K562 (cell line): ENCODE measurements around the gene LYPD6B. TPM values are rescaled to one million over a fixed set of nuclear protein-coding genes. Genes with fewer than 3 reads are reported as not detected.
A peak's percentile ranks its signal among the peaks of the same experiment; 100 is the strongest.

Source experiments
- ATAC-seq: fragments of 200-7000 bp; cut with Tn5 transposase; 3 replicates; pipeline ENCODE4 v1.9.1; 2020; ENCODE audit warnings: moderate library complexity
- BruUV-seq: library from RNA; stranded (reverse); fragments of 400-500 nt; replicated peaks from 2 replicates; lab custom pipeline; 2021; lab: Mats Ljungman, UMichigan
- CTCF ChIA-PET: fragments of 300-600 bp; formaldehyde crosslinking; extraction: SDS; loops from one replicate; lab custom pipeline; 2021; ENCODE audit warnings: low intra/inter-chr PET ratio; lab: Yijun Ruan, JAX
- POLR2A ChIA-PET: fragments of 300-600, 350-650 bp; sonication (Branson Sonifier 250); formaldehyde crosslinking; extraction: SDS; loops from one replicate; lab custom pipeline; 2021; ENCODE audit warnings: antibody characterized with exemption, inconsistent platforms; lab: Yijun Ruan, JAX
- DNase-seq, 4 experiments: peaks; one replicate each; pipeline versions ENCODE4 v3.0.0 to v3.0.0-alpha.2; 2011 to 2018; ENCODE audit warnings: low spot score in 3 of 4, mixed read lengths in 3 of 4; ENCODE audit errors: extremely low read depth in 1 of 4
- FAIRE-seq: peaks from 2 replicates; lab custom pipeline; 2011; peaks lifted over from hg19 to GRCh38; lab: Jason Lieb, UNC
- H2AFZ ChIP-seq: 2 replicates; pipeline ENCODE4 v1.6.0; 2011; ENCODE audit warnings: low read depth, low read length, control low read depth, inconsistent platforms
- H3K27ac ChIP-seq: fragments of 200-600 bp; 3 replicates; pipeline ENCODE4 v1.8.0; 2011; ENCODE audit warnings: low read depth, mild to moderate bottlenecking, control low read depth, inconsistent platforms, low read length, moderate library complexity, mixed read lengths; ENCODE audit errors: extremely low read depth
- H3K27me3 ChIP-seq, 2 experiments: fragments of 300-600 bp in 1 of 2; 2 replicates in 1 of 2; 3 replicates in 1 of 2; pipeline versions ENCODE4 v1.6.0 to v1.8.0; 2011; ENCODE audit warnings: inconsistent platforms in 2 of 2, low read length in 2 of 2, mild to moderate bottlenecking in 1 of 2, mixed read lengths in 1 of 2, moderate library complexity in 1 of 2; ENCODE audit not compliant: control insufficient read depth in 2 of 2, insufficient read depth in 2 of 2
- H3K36me3 ChIP-seq: fragments of 300-600 bp; 3 replicates; pipeline ENCODE4 v1.8.0; 2011; ENCODE audit warnings: mild to moderate bottlenecking, low read length, inconsistent platforms; ENCODE audit not compliant: control insufficient read depth, insufficient read depth
- H3K4me1 ChIP-seq, 2 experiments: fragments of 200-600 bp in 1 of 2; replicated peaks in 1 of 2; 2 replicates in 1 of 2; 3 replicates in 1 of 2; pipeline versions ENCODE4 v1.5.1 to v1.8.0; 2011; ENCODE audit warnings: inconsistent platforms in 2 of 2, low read length in 2 of 2, mild to moderate bottlenecking in 1 of 2, mixed read lengths in 1 of 2, moderate library complexity in 1 of 2; ENCODE audit not compliant: control insufficient read depth in 2 of 2, insufficient read depth in 2 of 2
- H3K4me2 ChIP-seq: 2 replicates; pipeline ENCODE4 v1.6.1; 2011; ENCODE audit warnings: low read length, control low read depth, inconsistent platforms, mixed read lengths; ENCODE audit not compliant: insufficient read depth
- H3K4me3 ChIP-seq: fragments of 200-600 bp; sonication (generic), shearing (Covaris generic); 2 replicates; pipeline ENCODE4 v1.5.1; 2016; ENCODE audit warnings: control low read depth, inconsistent platforms
- H3K79me2 ChIP-seq: fragments of 200-600 bp; 3 replicates; pipeline ENCODE4 v1.8.0; 2011; ENCODE audit warnings: low read length, inconsistent platforms; ENCODE audit not compliant: control insufficient read depth, insufficient read depth
- H3K9ac ChIP-seq, 2 experiments: 2 replicates each; pipeline versions ENCODE4 v1.6.0 to v1.6.1; 2011; ENCODE audit warnings: low read depth in 2 of 2, low read length in 2 of 2, control low read depth in 1 of 2, inconsistent platforms in 1 of 2, mild to moderate bottlenecking in 1 of 2, mixed read lengths in 1 of 2; ENCODE audit not compliant: insufficient read depth in 1 of 2
- H3K9me1 ChIP-seq: one replicate; pipeline ENCODE4 v1.6.0; 2011; ENCODE audit warnings: inconsistent platforms, mild to moderate bottlenecking, low read length, moderate library complexity; ENCODE audit not compliant: control insufficient read depth, insufficient read depth
- H3K9me3 ChIP-seq: replicated peaks from 2 replicates; pipeline ENCODE4 v1.5.1; 2011; ENCODE audit warnings: low read depth, low read length, inconsistent platforms; ENCODE audit not compliant: control insufficient read depth, insufficient read depth
- H4K20me1 ChIP-seq: replicated peaks from 2 replicates; pipeline ENCODE4 v1.6.1; 2011; ENCODE audit warnings: low read length, inconsistent platforms, mixed read lengths; ENCODE audit not compliant: control insufficient read depth, insufficient read depth
- CBFA2T3 ChIP-seq: fragments of 450-650 bp; IDR thresholded peaks from 2 replicates; pipeline ENCODE4 v1.6.1; 2017
- CTCF ChIP-seq, 3 experiments: IDR thresholded peaks in 2 of 3; conservative IDR thresholded peaks in 1 of 3; 2 replicates each; pipeline ENCODE4 v1.5.1; 2011 to 2012; ENCODE audit warnings: low read length in 3 of 3, mild to moderate bottlenecking in 3 of 3, control low read depth in 2 of 3, improper control_type of control experiment in 1 of 3, inconsistent platforms in 1 of 3, low read depth in 1 of 3, mixed read lengths in 1 of 3, moderate library complexity in 1 of 3; ENCODE audit not compliant: insufficient read depth in 2 of 3
- DNMT1 ChIP-seq: fragments of 450-650 bp; IDR thresholded peaks from 2 replicates; pipeline ENCODE4 v1.6.1; 2016; ENCODE audit warnings: antibody characterized with exemption, mild to moderate bottlenecking
- KAT2B ChIP-seq: IDR thresholded peaks from one replicate; pipeline ENCODE4 v1.6.1; 2012; ENCODE audit warnings: low read depth, mild to moderate bottlenecking, control low read depth, inconsistent platforms, low read length, moderate library complexity
- RB1 ChIP-seq: fragments of 450-650 bp; IDR thresholded peaks from 2 replicates; pipeline ENCODE4 v1.6.1; 2017; ENCODE audit warnings: low read depth, mild to moderate bottlenecking
- TEAD4 ChIP-seq, 2 experiments: sonication (generic) in 1 of 2; formaldehyde crosslinking in 1 of 2; IDR thresholded peaks; 2 replicates each; pipeline versions ENCODE4 v1.6.1 to v1.8.0; 2012 to 2022; ENCODE audit warnings: borderline replicate concordance in 1 of 2, inconsistent platforms in 1 of 2, low read length in 1 of 2, mild to moderate bottlenecking in 1 of 2, missing genetic modification reagents in 1 of 2
- ZNF282 ChIP-seq: sonication (generic); formaldehyde crosslinking; IDR thresholded peaks from 2 replicates; pipeline ENCODE4 v1.8.1; 2023; ENCODE audit warnings: missing genetic modification reagents
- WGBS: fragments of 100-300 bp; shearing (Covaris generic); methylation state at CpG from one replicate; pipeline ENCODE4 v1.1.6; 2016; ENCODE audit warnings: low coverage, mixed read lengths; ENCODE audit not compliant: insufficient coverage; ENCODE audit errors: missing lambda C conversion rate; 5-methylcytosine and 5-hydroxymethylcytosine counted together
- in situ Hi-C: fragments of 300-500 bp; cut with MboI; formaldehyde crosslinking; loops from 4 replicates; pipeline ENCODE4 v1.15.0; 2018; ENCODE audit warnings: inconsistent platforms, mixed read lengths
- intact Hi-C: fragments of 100-400 bp; cut with micrococcal nuclease; formaldehyde crosslinking; loops from 2 replicates; pipeline ENCODE4 v1.14.2; 2022
- polyA plus RNA-seq, 8 experiments: library from polyadenylated mRNA; depleted of rRNA in 4 of 8; stranded (reverse) in 5 of 8; unstranded in 3 of 8; fragments of >200 nt; fragmentation: Nextera tagmentation in 2 of 8; fragmentation: Illumina TruSeq in 1 of 8; extraction: Ambion mirVana in 2 of 8; extraction: Trizol in 1 of 8; gene quantifications; 2 replicates each; pipeline versions ENCODE4 v1.2.1 to v1.2.3, GENCODE V29; 2011 to 2014; ENCODE audit warnings: inconsistent platforms in 1 of 8, missing spikeins in 1 of 8
- total RNA-seq, 7 experiments: library from RNA; depleted of rRNA in 6 of 7; stranded (reverse); fragments of >200 nt in 6 of 7; fragmentation: Illumina TruSeq in 2 of 7; extraction: Trizol in 2 of 7; gene quantifications; 2 replicates each; pipeline versions ENCODE4 v1.2.1 to v1.2.3, GENCODE V29; 2011 to 2021; ENCODE audit warnings: low replicate concordance in 1 of 7

Gene LYPD6B
- total and polyA plus RNA-seq, 9 of the 15 experiments (the other 6 are each of a cell fraction or from before 2014, with no cell fraction given), result not detected

DNA sequence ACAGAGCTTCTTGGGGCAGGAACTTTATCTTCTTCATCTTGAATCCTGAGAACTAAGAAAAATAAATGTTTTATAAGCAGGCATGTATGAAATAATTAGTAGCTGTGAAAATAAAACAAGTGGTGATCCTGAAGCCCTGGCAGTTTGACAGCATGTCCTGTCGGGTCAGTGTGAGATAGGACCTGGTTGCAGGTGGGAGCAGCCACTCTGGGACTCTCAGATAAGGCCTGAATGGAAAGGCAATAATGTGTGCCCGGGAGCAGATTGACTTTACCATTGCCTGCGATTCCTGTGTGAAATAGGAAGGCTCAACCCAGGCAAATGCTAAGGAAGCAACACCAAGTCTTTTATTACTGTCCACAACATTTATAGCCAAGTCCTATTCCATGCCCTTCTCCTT lies 132.4 kb downstream of the LYPD6B start:
- intact Hi-C loops (no loop called here), in situ Hi-C loops (no loop called here)
- H3K4me2 ChIP-seq, result no peak overlapping the region
- FAIRE-seq (no peak), ATAC-seq (no peak)
- no TSS peak for BruUV-seq
- no peak overlapping the region for H3K27ac ChIP-seq
- H3K36me3 ChIP-seq, result no peaks in the 10 kb centered on the region
- no peak overlapping the region for H2AFZ ChIP-seq
- no peaks in the 10 kb centered on the region for H3K9me3 ChIP-seq
- H3K4me3 ChIP-seq, result no peak overlapping the region
- H3K27me3 ChIP-seq, result no peaks in the 10 kb centered on the region
- WGBS, result 1% methylated on average over 3 of the region's 3 CpGs
- H3K9ac ChIP-seq, result no peak overlapping the region
- CTCF ChIA-PET, result no interaction called here
- no peaks in the 10 kb centered on the region for H3K4me1 ChIP-seq
- TF ChIP-seq TEAD4 (IDR thresholded peaks at IDR 0.05; ENCODE audit: low read length) (peak; percentile 34; the same call in 1 of the 2 replicates), TEAD4 (CRISPR knock-in tag; IDR thresholded peaks at IDR 0.05; ENCODE audit: borderline replicate concordance) (no peak), CBFA2T3 (peak; percentile 42), CTCF (IDR thresholded peaks at IDR 0.05 in 2 of 3, conservative IDR thresholded peaks at IDR 0.05 in 1 of 3; ENCODE audit: insufficient read depth in 2 of 3, low read depth in 1 of 3, low read length in 3 of 3) (no peak), RB1 (no peak), DNMT1 (no peak), KAT2B (no peak), ZNF282 (no peak)
- TF ChIP-seq, all 486 proteins: peak for 2
- no peaks in the 10 kb centered on the region for H3K9me1 ChIP-seq
- H4K20me1 ChIP-seq, result no peaks in the 10 kb centered on the region
- peak in 1 of 4 experiments; percentile 10 for DNase-seq
- no peaks in the 10 kb centered on the region for H3K79me2 ChIP-seq
- POLR2A ChIA-PET, result interaction anchor here (0.7 kb wide), 1 partner anchor 137 kb away, joined by 3 read pairs; no protein-coding TSS in a partner anchor
